OCI-LY1 (cell line): ENCODE measurements around the gene SEMA6D.

Experiments used
- H2AFZ ChIP-seq: fragments of 200-600 bp; sonication (generic), shearing (Covaris generic); 2 replicates; pipeline ENCODE4 v1.6.0; 2014; ENCODE audit warnings: antibody characterized with exemption, mild to moderate bottlenecking, low read length
- H3F3A ChIP-seq: fragments of 200-600 bp; sonication (generic), shearing (Covaris generic); 2 replicates; pipeline ENCODE4 v1.6.0; 2014; ENCODE audit warnings: mild to moderate bottlenecking, antibody characterized with exemption, low read length, moderate library complexity; ENCODE audit not compliant: insufficient read depth
- H3K27ac ChIP-seq: fragments of 200-600 bp; sonication (generic); 2 replicates; pipeline ENCODE4 v1.5.1; 2014; ENCODE audit warnings: low read length, mixed run types, mild to moderate bottlenecking, low read depth; ENCODE audit not compliant: poor library complexity, severe bottlenecking
- H3K27me3 ChIP-seq: fragments of 200-600 bp; sonication (generic); 2 replicates; pipeline ENCODE4 v1.6.0; 2014; ENCODE audit warnings: antibody characterized with exemption, mild to moderate bottlenecking, low read length, moderate library complexity; ENCODE audit not compliant: insufficient read depth
- H3K36me3 ChIP-seq: fragments of 200-600 bp; sonication (generic); 2 replicates; pipeline ENCODE4 v1.6.1; 2014; ENCODE audit warnings: mild to moderate bottlenecking, antibody characterized with exemption, low read length, moderate library complexity, mixed read lengths; ENCODE audit not compliant: insufficient read depth
- H3K4me1 ChIP-seq: fragments of 200-600 bp; sonication (generic); 2 replicates; pipeline ENCODE4 v1.5.1; 2014; ENCODE audit warnings: mild to moderate bottlenecking, low read length, moderate library complexity; ENCODE audit not compliant: insufficient read depth, severe bottlenecking
- H3K4me2 ChIP-seq: fragments of 200-600 bp; sonication (generic), shearing (Covaris generic); 2 replicates; pipeline ENCODE4 v1.6.1; 2014; ENCODE audit warnings: low read length
- H3K4me3 ChIP-seq: fragments of 200-600 bp; sonication (generic); 2 replicates; pipeline ENCODE4 v1.5.1; 2014; ENCODE audit warnings: low read length, low read depth, mild to moderate bottlenecking, mixed read lengths; ENCODE audit not compliant: poor library complexity, severe bottlenecking
- H3K79me2 ChIP-seq: fragments of 200-600 bp; shearing (Covaris generic); 2 replicates; pipeline ENCODE4 v1.6.1; 2016; ENCODE audit warnings: mixed run types, low read length, mixed read lengths; ENCODE audit not compliant: insufficient read depth
- H3K9ac ChIP-seq: fragments of 200-600 bp; sonication (generic), shearing (Covaris generic); 2 replicates; pipeline ENCODE4 v1.6.1; 2014; ENCODE audit warnings: mild to moderate bottlenecking, low read length, mixed read lengths
- H3K9me2 ChIP-seq: fragments of 200-600 bp; sonication (generic), shearing (Covaris generic); 2 replicates; pipeline ENCODE4 v1.6.1; 2014; ENCODE audit warnings: low read depth, mild to moderate bottlenecking, low read length, mixed read lengths
- H3K9me3 ChIP-seq: fragments of 200-600 bp; shearing (Covaris generic); 2 replicates; pipeline ENCODE4 v1.6.1; 2014; ENCODE audit warnings: low read length, mixed read lengths
- H4K20me1 ChIP-seq: fragments of 200-600 bp; sonication (generic), shearing (Covaris generic); 2 replicates; pipeline ENCODE4 v1.6.0; 2016; ENCODE audit warnings: mild to moderate bottlenecking, low read length; ENCODE audit not compliant: insufficient read depth
- CTCF ChIP-seq: fragments of 200-600 bp; sonication (generic), shearing (Covaris generic); IDR thresholded peaks from 2 replicates; pipeline ENCODE4 v1.5.1; 2017; ENCODE audit warnings: mild to moderate bottlenecking, antibody characterized with exemption, low read length, moderate library complexity, mixed read lengths
- EZH2 ChIP-seq: fragments of 200-600 bp; sonication (generic), shearing (Covaris generic); IDR thresholded peaks from 2 replicates; pipeline ENCODE4 v1.8.0; 2017; ENCODE audit warnings: borderline replicate concordance, mixed run types, mild to moderate bottlenecking, antibody characterized with exemption, low read length, moderate library complexity, mixed read lengths

SEMA6D gene

DNA sequence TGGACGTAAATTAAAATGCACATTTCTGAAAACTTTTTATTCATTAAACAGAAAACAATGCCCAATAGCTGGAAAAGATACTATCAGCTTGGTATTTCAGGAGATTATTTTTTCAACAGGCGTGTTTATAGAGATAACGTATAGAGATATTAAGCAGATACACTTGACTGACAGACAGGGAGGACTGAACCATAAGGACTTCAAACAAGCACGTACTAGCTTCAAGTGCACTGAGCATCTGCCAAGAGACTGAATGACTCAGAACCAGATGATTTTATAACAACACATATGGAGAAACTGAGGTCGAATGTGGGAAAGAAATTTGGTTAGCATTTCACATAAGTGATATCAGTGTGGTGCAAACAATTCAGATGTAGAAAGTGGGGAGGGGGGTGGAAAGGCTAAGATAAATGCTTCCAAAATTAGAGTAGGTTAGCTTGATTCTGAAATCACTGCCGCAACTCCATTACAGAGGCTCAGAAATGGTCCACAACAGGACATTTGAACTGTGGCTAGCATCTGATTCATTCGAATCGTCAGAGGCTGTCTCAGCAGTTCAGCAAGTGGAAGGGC lies 103.5 kb downstream of the SEMA6D start:
- TF ChIP-seq EZH2 (no peak), CTCF (no peak)
- Histone ChIP-seq H3K4me2 (no peak overlapping the region), H4K20me1 (no peaks in the 10 kb centered on the region), H3K4me3 (no peak overlapping the region), H3K27me3 (no peaks in the 10 kb centered on the region), H3K27ac (no peak overlapping the region), H3K9me2 (no peaks in the 10 kb centered on the region), H3K79me2 (no peaks in the 10 kb centered on the region), H3K9me3 (no peaks in the 10 kb centered on the region), H3F3A (no peaks in the 10 kb centered on the region), H3K9ac (no peak overlapping the region), H2AFZ (no peak overlapping the region), H3K36me3 (no peaks in the 10 kb centered on the region), H3K4me1 (no peaks in the 10 kb centered on the region)

DNA sequence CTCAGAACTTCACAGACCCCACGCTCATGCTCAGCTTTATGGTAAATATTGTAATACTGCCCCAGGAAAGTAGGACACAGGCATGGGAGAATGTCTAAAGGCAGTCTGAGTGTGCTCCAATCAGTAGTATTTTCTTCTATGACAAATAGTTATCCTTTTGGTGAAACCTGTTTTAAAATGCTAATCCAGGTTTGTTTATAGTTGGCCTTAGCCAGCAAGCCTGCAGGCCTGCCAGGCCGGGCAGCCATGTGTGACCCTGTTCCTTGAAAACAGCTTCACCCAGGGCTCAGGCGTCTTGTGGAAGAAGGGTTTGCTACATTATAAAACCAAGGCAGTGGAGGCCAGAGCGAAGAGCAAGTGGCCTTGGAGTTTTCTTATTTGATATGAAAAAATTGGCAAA lies 104.7 kb downstream of the SEMA6D start:
- H4K20me1 ChIP-seq = no peaks in the 10 kb centered on the region
- no peaks in the 10 kb centered on the region for H3K27me3 ChIP-seq
- H3K9me2 ChIP-seq = no peaks in the 10 kb centered on the region
- no peak overlapping the region for H3K4me2 ChIP-seq
- H3K36me3 ChIP-seq = no peaks in the 10 kb centered on the region
- H3K79me2 ChIP-seq = no peaks in the 10 kb centered on the region
- no peak for TF ChIP-seq EZH2
- no peak for TF ChIP-seq CTCF
- no peak overlapping the region for H3K27ac ChIP-seq
- no peak overlapping the region for H3K4me3 ChIP-seq
- no peaks in the 10 kb centered on the region for H3F3A ChIP-seq
- H3K9ac ChIP-seq = no peak overlapping the region
- H3K9me3 ChIP-seq = no peaks in the 10 kb centered on the region
- H3K4me1 ChIP-seq = no peaks in the 10 kb centered on the region
- H2AFZ ChIP-seq = no peak overlapping the region
